Progenitor cell of endocrine pancreas (in vitro differentiated cells): ENCODE measurements around the gene RNF213. TPM values are rescaled to one million over a fixed set of nuclear protein-coding genes. Genes with fewer than 3 reads are reported as not detected.

Experiments
- DNase-seq: peaks from one replicate; pipeline ENCODE4 v3.0.0; 2021; ENCODE audit warnings: low spot score; ENCODE audit not compliant: unreplicated experiment
- H3K27ac Mint-ChIP-seq: 2 replicates; pipeline ENCODE4 v1.8.0; 2021; ENCODE audit warnings: mild to moderate bottlenecking, moderate library complexity, mixed read lengths
- H3K27me3 Mint-ChIP-seq: 2 replicates; pipeline ENCODE4 v1.8.0; 2021; ENCODE audit warnings: mixed read lengths
- H3K36me3 Mint-ChIP-seq: 2 replicates; pipeline ENCODE4 v1.8.0; 2022; ENCODE audit warnings: mixed read lengths; ENCODE audit not compliant: insufficient read depth
- H3K4me1 Mint-ChIP-seq: 2 replicates; pipeline ENCODE4 v1.8.0; 2021; ENCODE audit warnings: low read depth, mixed read lengths
- H3K4me3 Mint-ChIP-seq: 2 replicates; pipeline ENCODE4 v1.8.0; 2021; ENCODE audit warnings: low read depth, mild to moderate bottlenecking, moderate library complexity, mixed read lengths
- H3K9me3 Mint-ChIP-seq: 2 replicates; pipeline ENCODE4 v1.8.0; 2021; ENCODE audit warnings: low read depth, mixed read lengths
- total RNA-seq: library from RNA; stranded (reverse); gene quantifications from 2 replicates; pipeline ENCODE4 v1.2.1, GENCODE V29; 2021
- TF ChIP-seq, protein P1 (sequence below): fragments of 200-600 bp; sonication (generic); IDR thresholded peaks from one replicate; pipeline ENCODE4 v1.5.0; 2021; ENCODE audit warnings: antibody characterized with exemption, mild to moderate bottlenecking; ENCODE audit not compliant: unreplicated experiment

Gene RNF213
- total RNA-seq, 1 donor from 2014 or later: 57.6 TPM

- Mint-ChIP-seq H3K9me3 (no peaks in the 10 kb centered on the region), H3K4me1 (no peaks in the 10 kb centered on the region), H3K27me3 (no peaks in the 10 kb centered on the region), H3K4me3 (no peak overlapping the region), H3K36me3 (peaks cover 8% of the 10 kb centered on the region), H3K27ac (no peak overlapping the region)
- no peak for DNase-seq
- TF ChIP-seq, protein P1, sequence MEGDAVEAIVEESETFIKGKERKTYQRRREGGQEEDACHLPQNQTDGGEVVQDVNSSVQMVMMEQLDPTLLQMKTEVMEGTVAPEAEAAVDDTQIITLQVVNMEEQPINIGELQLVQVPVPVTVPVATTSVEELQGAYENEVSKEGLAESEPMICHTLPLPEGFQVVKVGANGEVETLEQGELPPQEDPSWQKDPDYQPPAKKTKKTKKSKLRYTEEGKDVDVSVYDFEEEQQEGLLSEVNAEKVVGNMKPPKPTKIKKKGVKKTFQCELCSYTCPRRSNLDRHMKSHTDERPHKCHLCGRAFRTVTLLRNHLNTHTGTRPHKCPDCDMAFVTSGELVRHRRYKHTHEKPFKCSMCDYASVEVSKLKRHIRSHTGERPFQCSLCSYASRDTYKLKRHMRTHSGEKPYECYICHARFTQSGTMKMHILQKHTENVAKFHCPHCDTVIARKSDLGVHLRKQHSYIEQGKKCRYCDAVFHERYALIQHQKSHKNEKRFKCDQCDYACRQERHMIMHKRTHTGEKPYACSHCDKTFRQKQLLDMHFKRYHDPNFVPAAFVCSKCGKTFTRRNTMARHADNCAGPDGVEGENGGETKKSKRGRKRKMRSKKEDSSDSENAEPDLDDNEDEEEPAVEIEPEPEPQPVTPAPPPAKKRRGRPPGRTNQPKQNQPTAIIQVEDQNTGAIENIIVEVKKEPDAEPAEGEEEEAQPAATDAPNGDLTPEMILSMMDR: no peak
Observed at GRCh38 chr17:80393961-80394360, 133.3 kb downstream of the RNF213 start.

GRCh38 chr17:80394629-80395216, 134.1 kb downstream of the RNF213 start:
- Mint-ChIP-seq H3K4me3 (no peak overlapping the region), H3K9me3 (no peaks in the 10 kb centered on the region), H3K27ac (no peak overlapping the region), H3K36me3 (peaks cover 8% of the 10 kb centered on the region), H3K4me1 (no peaks in the 10 kb centered on the region), H3K27me3 (no peaks in the 10 kb centered on the region)
- DNase-seq: no peak
- TF ChIP-seq, protein P1: no peak

GRCh38 chr17:80395402-80396151, 134.9 kb downstream of the RNF213 start:
- Mint-ChIP-seq H3K27me3 (peaks cover under 1% of the 10 kb centered on the region), H3K9me3 (no peaks in the 10 kb centered on the region), H3K27ac (no peak overlapping the region), H3K4me3 (no peak overlapping the region), H3K36me3 (peaks cover 5% of the 10 kb centered on the region), H3K4me1 (no peaks in the 10 kb centered on the region)
- no peak for DNase-seq
- TF ChIP-seq, protein P1: no peak

DNA sequence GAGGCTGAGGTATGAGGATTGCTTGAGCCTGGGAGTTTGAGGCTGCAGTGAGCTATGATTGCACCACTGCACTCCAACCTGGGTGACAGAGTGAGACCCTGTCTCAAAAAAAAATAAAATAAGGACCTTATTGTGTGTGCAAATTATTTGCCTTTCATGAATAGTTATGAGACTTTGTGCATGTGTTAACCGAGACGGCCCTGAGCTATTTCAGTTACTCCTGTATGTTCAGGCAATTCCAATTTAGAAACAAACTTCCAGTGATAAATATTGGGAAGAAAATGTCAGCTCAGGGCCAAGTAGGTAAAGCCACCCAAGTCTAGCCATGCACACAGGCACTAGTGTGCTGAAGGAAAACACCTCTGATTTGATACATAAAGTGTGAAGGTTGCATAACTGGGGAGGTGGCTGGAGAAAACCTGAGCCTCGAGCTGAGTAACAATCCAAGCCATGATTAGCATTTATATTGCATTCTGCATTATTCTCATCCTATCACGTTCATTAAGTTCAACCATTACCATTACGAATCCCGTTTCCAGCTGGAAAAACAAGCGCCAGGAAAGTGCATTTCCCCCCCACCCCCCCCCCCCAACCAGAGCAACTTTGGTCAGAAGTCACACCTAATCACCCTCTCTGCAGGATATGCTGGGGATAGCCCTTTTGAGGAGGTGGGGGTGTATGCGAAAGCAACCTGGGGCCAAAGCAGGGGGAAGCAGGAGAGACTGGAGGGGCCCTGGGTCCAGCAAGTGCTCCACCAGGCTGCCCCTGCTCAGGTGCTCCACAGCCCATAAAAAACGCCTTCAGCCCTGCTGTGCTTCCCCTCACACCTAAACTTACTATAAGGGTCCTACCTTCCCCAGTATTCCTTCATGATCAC, 135.7 kb downstream of the RNF213 start:
- Mint-ChIP-seq H3K36me3 (peaks cover 5% of the 10 kb centered on the region), H3K27ac (no peak overlapping the region), H3K9me3 (no peaks in the 10 kb centered on the region), H3K4me1 (no peaks in the 10 kb centered on the region), H3K4me3 (no peak overlapping the region), H3K27me3 (peaks cover 3% of the 10 kb centered on the region)
- DNase-seq: no peak
- TF ChIP-seq, protein P1: no peak

GRCh38 chr17:80397034-80397387, 136.4 kb downstream of the RNF213 start:
- no peak for DNase-seq
- H3K9me3 Mint-ChIP-seq: no peaks in the 10 kb centered on the region
- TF ChIP-seq, protein P1: no peak
- H3K36me3 Mint-ChIP-seq: peaks cover 5% of the 10 kb centered on the region
- H3K27ac Mint-ChIP-seq: peak overlapping the region; percentile 21
- H3K4me1 Mint-ChIP-seq: no peaks in the 10 kb centered on the region
- no peak overlapping the region for H3K4me3 Mint-ChIP-seq
- peaks cover 3% of the 10 kb centered on the region for H3K27me3 Mint-ChIP-seq
